ENCODE results near the gene TDRD1. TPM values are rescaled to one million over a fixed set of nuclear protein-coding genes. Genes with fewer than 3 reads are reported as not detected.

TDRD1 gene
- total RNA-seq, 4 donors from 2014 or later = under 0.01 to 1.3 TPM; not detected in 2

GRCh38 chr10:114234132-114234531 is 55.0 kb downstream of the TDRD1 start:
- H3K36me3 ChIP-seq = no peaks in the 10 kb centered on the region
- no peak overlapping the region for H3K27ac ChIP-seq
- no peaks in the 10 kb centered on the region for H3K9me3 ChIP-seq
- H3K27me3 ChIP-seq = peaks cover 0 to 57% (median 0%) of the 10 kb centered on the region in 4 donors
- no peak for DNase-seq
- TF ChIP-seq POLR2A (IDR thresholded peaks at IDR 0.05) (no peak), CTCF (IDR thresholded peaks at IDR 0.05) (no peak)
- H3K4me1 ChIP-seq = peaks cover 1 to 7% (median 3%) of the 10 kb centered on the region in 3 donors
- intact Hi-C loops (cut with DNase I) = no loop called here
- no peak overlapping the region for H3K4me3 ChIP-seq

GRCh38 chr10:114239117-114239993 is 60.2 kb downstream of the TDRD1 start, which contains the start of gene VWA2:
VWA2 (plus strand) TSS chr10:114239254; CDS start chr10:114248714, 9,460 bp downstream.
- peaks cover 0 to 98% (median 0%) of the 10 kb centered on the region in 4 donors for H3K27me3 ChIP-seq
- WGBS, 2 donors = 2 to 3% methylated on average over 16 to 19 of the region's 79 CpGs
- H3K36me3 ChIP-seq = no peaks in the 10 kb centered on the region
- H3K4me3 ChIP-seq = peak within 1 kb of the TSS; percentile 45 to 66 (median 53)
- DNase-seq = no peak
- H3K27ac ChIP-seq = peak within 1 kb of the TSS; percentile 38 to 60 (median 52)
- TF ChIP-seq CTCF (IDR thresholded peaks at IDR 0.05) (peak in 4 of 6 experiments; percentile 9 to 34 (median 17)), POLR2A (IDR thresholded peaks at IDR 0.05) (no peak)
- peaks cover 6 to 40% (median 20%) of the 10 kb centered on the region in 3 donors for H3K4me1 ChIP-seq
- no peaks in the 10 kb centered on the region for H3K9me3 ChIP-seq
- intact Hi-C loops (cut with DNase I) = no loop called here

GRCh38 chr10:114239994-114240345 is 60.8 kb downstream of the TDRD1 start:
- TF ChIP-seq CTCF (IDR thresholded peaks at IDR 0.05) (no peak), POLR2A (IDR thresholded peaks at IDR 0.05) (no peak)
- no peak for DNase-seq
- WGBS, 2 donors = 47% methylated on average over 6 of the region's 11 CpGs; no CpG with 5 or more reads in 1 of the 2 donors
- Histone ChIP-seq H3K27ac (peak overlapping the region; percentile 38 to 60 (median 52)), H3K36me3 (no peaks in the 10 kb centered on the region), H3K4me1 (peaks cover 6 to 46% (median 24%) of the 10 kb centered on the region in 3 donors), H3K27me3 (peaks cover 0 to 98% (median 0%) of the 10 kb centered on the region in 4 donors), H3K4me3 (peak overlapping the region; percentile 45 to 66 (median 53)), H3K9me3 (no peaks in the 10 kb centered on the region)
- intact Hi-C loops (cut with DNase I) = no loop called here

- TF ChIP-seq CTCF (IDR thresholded peaks at IDR 0.05) (no peak), POLR2A (IDR thresholded peaks at IDR 0.05) (no peak)
- intact Hi-C loops (cut with DNase I) = no loop called here
- Histone ChIP-seq H3K27me3 (peaks cover 0 to 80% (median 0%) of the 10 kb centered on the region in 4 donors), H3K4me1 (peaks cover 6 to 69% (median 27%) of the 10 kb centered on the region in 3 donors), H3K9me3 (no peaks in the 10 kb centered on the region), H3K36me3 (no peaks in the 10 kb centered on the region), H3K27ac (no peak overlapping the region), H3K4me3 (no peak overlapping the region)
- no peak for DNase-seq
- WGBS, 2 donors = 81 to 96% methylated on average over 7 to 9 of the region's 9 CpGs
Measured at GRCh38 chr10:114242235-114242634, 63.1 kb downstream of the TDRD1 start.

- Histone ChIP-seq H3K36me3 (no peaks in the 10 kb centered on the region), H3K4me3 (no peak overlapping the region), H3K27me3 (peaks cover 0 to 66% (median 0%) of the 10 kb centered on the region in 4 donors), H3K9me3 (no peaks in the 10 kb centered on the region), H3K27ac (peak overlapping the region; percentile 6 to 76 (median 38)), H3K4me1 (peaks cover 6 to 70% (median 27%) of the 10 kb centered on the region in 3 donors)
- TF ChIP-seq CTCF (IDR thresholded peaks at IDR 0.05) (no peak), POLR2A (IDR thresholded peaks at IDR 0.05) (no peak)
- intact Hi-C loops (cut with DNase I) = no loop called here
- DNase-seq = no peak
- 45 to 52% methylated on average over 8 to 9 of the region's 9 CpGs for WGBS, 2 donors
Measured at GRCh38 chr10:114243661-114244060, 64.5 kb downstream of the TDRD1 start.

All from esophagus squamous epithelium (tissue), 5 donors.